Fibroblast of lung (primary cell): ENCODE measurements around the gene APOA1. TPM values are rescaled to one million over a fixed set of nuclear protein-coding genes. Genes with fewer than 3 reads are reported as not detected.
A peak's percentile ranks its signal among the peaks of the same experiment; 100 is the strongest.

Source experiments
- DNase-seq, 2 donors: peaks; one replicate each; pipeline versions ENCODE4 v3.0.0 to v3.0.0-alpha.2; 2010; ENCODE audit warnings: low read depth in 2 of 2
- H2AFZ ChIP-seq: 2 replicates; pipeline ENCODE4 v1.5.1; 2012; ENCODE audit warnings: low read length, control low read depth, inconsistent platforms
- H3K27ac ChIP-seq: 2 replicates; pipeline ENCODE4 v1.5.1; 2011; ENCODE audit warnings: low read length, control low read depth; ENCODE audit not compliant: insufficient read depth
- H3K27me3 ChIP-seq: 2 replicates; pipeline ENCODE4 v1.5.1; 2011; ENCODE audit warnings: mild to moderate bottlenecking, low read length; ENCODE audit not compliant: control insufficient read depth, insufficient read depth
- H3K36me3 ChIP-seq: 2 replicates; pipeline ENCODE4 v1.5.1; 2011; ENCODE audit warnings: low read length; ENCODE audit not compliant: control insufficient read depth, insufficient read depth
- H3K4me1 ChIP-seq: 2 replicates; pipeline ENCODE4 v1.5.1; 2011; ENCODE audit warnings: low read length; ENCODE audit not compliant: control insufficient read depth, insufficient read depth; ENCODE audit errors: extremely low read depth
- H3K4me2 ChIP-seq: 2 replicates; pipeline ENCODE4 v1.5.1; 2011; ENCODE audit warnings: low read length, control low read depth; ENCODE audit not compliant: insufficient read depth; ENCODE audit errors: extremely low read depth
- H3K4me3 ChIP-seq, 4 experiments: fragments of 200-600 bp in 1 of 4; sonication (generic) in 1 of 4; replicated peaks in 1 of 4; 2 replicates each; pipeline ENCODE4 v1.5.1; 2011 to 2016; ENCODE audit warnings: low read length in 4 of 4, low read depth in 3 of 4, mild to moderate bottlenecking in 3 of 4, control low read depth in 2 of 4, inconsistent platforms in 1 of 4, mixed read lengths in 1 of 4; ENCODE audit not compliant: insufficient read depth in 1 of 4; ENCODE audit errors: control extremely low read depth in 1 of 4
- H3K79me2 ChIP-seq: 2 replicates; pipeline ENCODE4 v1.5.1; 2012; ENCODE audit warnings: mild to moderate bottlenecking, low read length, inconsistent platforms; ENCODE audit not compliant: control insufficient read depth, insufficient read depth
- H3K9ac ChIP-seq: 2 replicates; pipeline ENCODE4 v1.5.1; 2011; ENCODE audit warnings: mild to moderate bottlenecking, low read length, control low read depth; ENCODE audit not compliant: insufficient read depth
- H3K9me3 ChIP-seq: 2 replicates; pipeline ENCODE4 v1.5.1; 2012; ENCODE audit warnings: low read depth, low read length; ENCODE audit not compliant: control insufficient read depth, insufficient read depth
- H4K20me1 ChIP-seq: 2 replicates; pipeline ENCODE4 v1.5.1; 2011; ENCODE audit warnings: low read length; ENCODE audit not compliant: control insufficient read depth, insufficient read depth; ENCODE audit errors: extremely low read depth
- CTCF ChIP-seq, 2 donors: IDR thresholded peaks in 1 of 2; conservative IDR thresholded peaks in 1 of 2; 1 replicate in 1 of 2; 2 replicates in 1 of 2; pipeline ENCODE4 v1.5.1; 2011 to 2012; ENCODE audit warnings: low read length in 2 of 2, control low read depth in 1 of 2, inconsistent platforms in 1 of 2, low read depth in 1 of 2, mild to moderate bottlenecking in 1 of 2
- EZH2 ChIP-seq: IDR thresholded peaks from 2 replicates; pipeline ENCODE4 v1.5.1; 2012; ENCODE audit warnings: low read length, control low read depth, mild to moderate bottlenecking; ENCODE audit errors: missing control alignments
- polyA plus RNA-seq, 2 donors: library from polyadenylated mRNA; depleted of rRNA in 1 of 2; stranded (reverse) in 1 of 2; unstranded in 1 of 2; fragments of >200 nt; gene quantifications; 2 replicates each; pipeline ENCODE4 v1.2.1, GENCODE V29; 2011 to 2012; ENCODE audit warnings: missing spikeins in 1 of 2
- total RNA-seq: library from RNA; depleted of rRNA; stranded (reverse); fragments of >200 nt; gene quantifications from 2 replicates; pipeline ENCODE4 v1.2.1, GENCODE V29; 2014

APOA1 gene
- total and polyA plus RNA-seq, 2 donors (not counting 1 experiment from before 2014, with no cell fraction given), result 0.05 TPM; not detected in 1

DNA sequence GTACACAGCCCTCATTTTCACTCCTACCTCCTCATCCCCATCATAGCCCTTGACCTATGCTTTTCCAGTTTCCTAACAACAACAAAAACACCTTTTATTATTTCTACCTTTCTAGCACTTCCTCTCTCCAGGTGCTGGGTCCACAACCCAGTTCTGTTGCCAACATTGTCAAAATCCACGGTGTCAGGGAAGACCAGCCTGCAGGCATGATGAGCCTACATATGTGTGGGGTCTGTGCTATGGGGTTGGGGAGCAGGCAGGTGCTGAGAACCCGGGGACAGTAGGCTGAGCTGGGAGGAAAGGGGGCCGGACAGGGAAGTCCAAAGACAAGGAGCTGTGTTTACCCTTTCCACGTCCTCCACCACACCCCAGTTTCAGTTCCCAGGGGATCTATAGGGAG is 48.9 kb downstream of the APOA1 start:
- H3K4me2 ChIP-seq, result peak overlapping the region; percentile 92
- H4K20me1 ChIP-seq, result no peaks in the 10 kb centered on the region
- no peak for DNase-seq
- peaks cover 10% of the 10 kb centered on the region for H3K36me3 ChIP-seq
- H3K9ac ChIP-seq, result no peak overlapping the region
- peaks cover 11% of the 10 kb centered on the region for H3K4me1 ChIP-seq
- TF ChIP-seq EZH2 (no peak), CTCF (conservative IDR thresholded peaks at IDR 0.05 in 1 of 2, IDR thresholded peaks at IDR 0.05 in 1 of 2; ENCODE audit: low read depth in 1 of 2, low read length in 2 of 2) (no peak)
- H3K79me2 ChIP-seq, result peaks cover 11% of the 10 kb centered on the region
- H3K4me3 ChIP-seq, result peak overlapping the region; percentile 68 to 90 (median 80)
- H3K27ac ChIP-seq, result peak overlapping the region; percentile 85
- H3K27me3 ChIP-seq, result no peaks in the 10 kb centered on the region
- H3K9me3 ChIP-seq, result no peaks in the 10 kb centered on the region
- peak overlapping the region; percentile 93 for H2AFZ ChIP-seq

DNA sequence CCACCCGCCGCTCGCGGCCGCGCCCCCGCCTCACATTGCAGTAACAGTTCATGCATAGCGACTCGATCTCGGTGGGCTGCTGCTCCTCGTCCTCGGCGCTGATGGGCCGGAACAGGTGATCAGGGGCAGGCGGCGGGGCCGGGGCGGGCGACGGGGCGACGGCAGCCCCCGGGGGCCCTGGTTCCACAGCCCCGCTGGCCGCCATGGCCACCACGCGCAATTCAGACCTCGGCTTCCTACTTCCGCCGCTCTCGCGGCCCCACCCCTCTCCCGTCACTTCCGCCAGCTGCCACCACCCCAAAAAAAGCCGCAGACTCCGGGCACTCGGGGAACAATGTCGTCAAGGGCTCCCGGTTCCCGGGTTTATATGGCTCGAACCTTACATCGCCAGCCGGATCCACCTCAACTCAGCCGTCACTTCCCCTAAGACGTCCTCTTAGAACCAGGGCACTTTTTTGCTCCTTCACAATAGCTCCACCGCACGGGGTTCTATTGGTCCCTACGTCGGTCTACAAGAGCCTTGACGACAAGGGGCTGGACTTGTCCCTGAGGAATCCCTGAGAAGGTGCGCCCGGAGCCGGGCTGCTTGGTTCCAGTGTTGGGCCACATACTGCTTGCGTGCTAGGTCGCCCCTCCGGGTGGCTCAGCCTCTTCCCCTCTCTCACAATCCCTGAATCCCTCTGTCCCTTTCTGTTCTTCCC is 49.5 kb downstream of the APOA1 start, which contains the start of gene ZPR1:
ZPR1 (minus strand) TSS at position 238 of the 701 bp plus-strand sequence; CDS start at position 205, 33 bp downstream.
- H2AFZ ChIP-seq, result peak within 1 kb of the TSS; percentile 93
- peak within 1 kb of the TSS; percentile 92 for H3K4me2 ChIP-seq
- TF ChIP-seq EZH2 (no peak), CTCF (conservative IDR thresholded peaks at IDR 0.05 in 1 of 2, IDR thresholded peaks at IDR 0.05 in 1 of 2; ENCODE audit: low read depth in 1 of 2, low read length in 2 of 2) (no peak)
- H3K9me3 ChIP-seq, result no peaks in the 10 kb centered on the region
- H3K79me2 ChIP-seq, result peaks cover 11% of the 10 kb centered on the region
- H3K27me3 ChIP-seq, result no peaks in the 10 kb centered on the region
- peak within 1 kb of the TSS; percentile 83 for H3K9ac ChIP-seq
- DNase-seq, result peak; percentile 63 to 74
- H3K4me1 ChIP-seq, result peaks cover 7% of the 10 kb centered on the region
- H3K36me3 ChIP-seq, result peaks cover 15% of the 10 kb centered on the region
- H3K27ac ChIP-seq, result peak within 1 kb of the TSS; percentile 85
- H3K4me3 ChIP-seq, result peak within 1 kb of the TSS; percentile 68 to 90 (median 80)
- no peaks in the 10 kb centered on the region for H4K20me1 ChIP-seq

DNA sequence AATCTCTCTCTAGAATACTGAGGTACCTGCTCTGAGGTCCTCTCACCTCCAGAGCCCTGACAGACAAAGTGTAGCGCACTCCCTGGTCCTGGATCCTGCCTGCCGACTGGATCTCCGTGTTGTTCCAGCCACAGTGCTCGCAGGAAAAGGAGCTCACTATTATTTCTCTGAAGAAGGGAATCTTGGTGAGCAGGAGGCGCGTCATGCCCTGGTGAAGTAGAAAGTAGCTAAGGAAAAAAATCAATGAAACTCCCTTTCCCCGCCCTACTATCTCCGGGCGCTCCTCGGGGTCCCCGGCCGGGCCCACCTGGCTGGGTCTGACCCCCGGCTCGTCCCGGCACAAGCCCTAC is 50.0 kb downstream of the APOA1 start:
- peaks cover 3% of the 10 kb centered on the region for H3K4me1 ChIP-seq
- TF ChIP-seq EZH2 (no peak), CTCF (conservative IDR thresholded peaks at IDR 0.05 in 1 of 2, IDR thresholded peaks at IDR 0.05 in 1 of 2; ENCODE audit: low read depth in 1 of 2, low read length in 2 of 2) (no peak)

More for the DNA sequence above, 50.0 kb downstream of the APOA1 start:
- no peaks in the 10 kb centered on the region for H3K9me3 ChIP-seq
- H3K4me2 ChIP-seq, result peak overlapping the region; percentile 87
- H3K79me2 ChIP-seq, result peaks cover 11% of the 10 kb centered on the region
- no peaks in the 10 kb centered on the region for H3K27me3 ChIP-seq
- H4K20me1 ChIP-seq, result no peaks in the 10 kb centered on the region
- H3K9ac ChIP-seq, result peak overlapping the region; percentile 83
- peak overlapping the region; percentile 68 to 90 (median 80) for H3K4me3 ChIP-seq
- peak overlapping the region; percentile 85 for H3K27ac ChIP-seq
- peaks cover 18% of the 10 kb centered on the region for H3K36me3 ChIP-seq
- H2AFZ ChIP-seq, result peak overlapping the region; percentile 46
- no peak for DNase-seq
